ENCODE measurements around the gene RPL3.
"Not testable (repeated sequence)": the region's sequence is repeated elsewhere in the genome, so short reads cannot be mapped to it uniquely, and the experiment has no call there.

The RPL3 gene

DNA sequence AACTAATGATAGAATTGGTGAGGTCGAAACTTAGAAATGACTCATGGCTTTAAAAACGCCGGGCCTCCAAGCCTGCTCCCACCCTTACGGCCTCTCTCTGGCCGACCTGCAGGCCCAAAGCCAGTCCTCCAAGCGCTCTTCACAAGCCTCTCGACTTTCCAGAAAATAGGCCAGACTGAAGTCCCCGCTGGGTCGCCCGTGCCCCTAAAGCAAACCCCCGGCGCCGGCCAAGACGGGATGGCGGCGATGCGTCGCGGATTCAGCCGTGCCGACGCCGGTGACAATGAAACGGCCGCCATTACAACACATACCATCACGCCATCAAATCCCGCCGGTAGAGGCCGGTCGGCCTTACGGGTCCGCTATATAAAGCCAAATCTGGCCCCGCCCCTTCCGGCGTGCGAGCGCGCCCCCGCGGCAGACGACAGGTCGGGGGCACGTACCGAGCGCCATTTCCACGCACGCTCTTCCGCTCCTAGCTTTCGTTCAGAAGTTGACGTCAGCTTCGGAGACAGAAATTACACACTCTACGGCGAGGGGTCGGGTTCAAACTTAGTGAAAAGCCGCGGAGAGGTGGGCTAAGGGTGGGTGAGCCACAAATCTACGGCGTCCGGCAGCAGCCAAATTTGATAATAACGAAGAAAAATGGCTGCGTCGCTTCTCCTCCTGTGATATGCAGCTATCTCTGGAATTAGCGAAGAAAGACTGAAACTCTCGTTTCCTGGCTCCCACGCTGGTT, at the start of gene RPL3:
Gene RPL3, minus strand, starts transcription at position 340 of the 739 bp plus-strand sequence. Its CDS starts 26 bp downstream, at position 314.
- DNase-seq, result peak; percentile 92

DNA sequence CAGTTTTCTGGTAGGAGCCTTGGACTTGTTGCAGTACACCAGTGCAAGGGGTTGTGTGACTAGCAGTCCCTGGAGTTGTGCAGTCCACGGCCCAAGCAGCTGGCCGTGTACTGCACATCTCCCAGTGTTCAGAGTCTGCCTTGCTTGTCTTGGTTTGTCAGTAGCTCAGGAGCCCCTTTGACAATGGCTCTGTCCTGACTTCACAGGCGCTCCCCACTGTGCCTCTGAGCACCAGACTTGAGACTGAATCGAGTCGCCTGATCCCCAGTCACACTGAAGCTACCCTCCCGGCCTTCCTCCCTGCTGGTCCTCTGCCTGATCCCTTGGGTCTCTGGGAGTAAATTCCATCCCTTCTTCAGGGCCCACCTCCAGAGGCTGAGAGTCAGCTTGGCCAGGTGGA, 49.8 kb upstream of the RPL3 start:
- no peak for DNase-seq

DNA sequence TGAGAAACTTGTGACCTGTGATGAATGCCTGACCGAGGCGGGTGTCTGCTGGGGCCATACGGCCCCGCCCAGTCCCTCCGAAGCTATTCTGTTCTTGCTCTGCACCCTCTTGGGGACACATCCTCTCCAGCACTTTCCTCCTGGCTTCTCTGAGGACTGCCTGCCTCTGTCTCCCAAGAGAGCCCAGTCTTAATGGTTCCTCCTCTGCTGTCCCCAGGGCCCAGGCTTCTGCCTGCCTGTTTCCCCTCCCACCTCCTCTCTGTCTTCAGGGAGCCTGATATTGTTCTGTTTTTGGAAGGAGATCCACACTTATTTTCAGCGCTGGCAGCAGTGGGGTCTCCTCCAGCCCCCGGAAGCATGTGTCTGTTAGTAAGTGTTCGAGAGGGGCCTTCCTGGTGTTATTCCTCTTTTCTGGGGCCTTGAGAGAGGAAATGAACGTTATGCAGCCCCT, 49.1 kb upstream of the RPL3 start:
- no peak for DNase-seq

DNA sequence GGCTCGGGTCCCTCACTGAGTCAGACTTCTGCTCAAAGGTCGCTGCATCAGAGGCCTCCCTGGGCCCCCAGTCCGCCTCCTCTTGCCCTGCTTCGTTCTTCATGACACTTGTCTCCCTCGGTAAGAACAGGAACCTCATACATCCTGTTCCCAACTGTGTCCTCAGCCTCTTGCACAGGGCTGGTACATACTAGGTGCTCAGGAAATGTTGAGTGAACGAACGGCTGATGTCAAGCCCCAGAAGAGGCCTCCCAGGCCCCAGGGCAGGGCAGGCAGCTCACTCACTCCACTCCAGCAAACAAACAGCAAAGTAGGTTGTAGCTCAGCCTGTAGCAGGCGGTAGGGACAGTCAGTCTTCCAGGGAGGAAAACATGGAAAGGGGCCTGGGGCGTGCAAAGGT, 47.6 kb upstream of the RPL3 start:
- DNase-seq, result no peak

DNA sequence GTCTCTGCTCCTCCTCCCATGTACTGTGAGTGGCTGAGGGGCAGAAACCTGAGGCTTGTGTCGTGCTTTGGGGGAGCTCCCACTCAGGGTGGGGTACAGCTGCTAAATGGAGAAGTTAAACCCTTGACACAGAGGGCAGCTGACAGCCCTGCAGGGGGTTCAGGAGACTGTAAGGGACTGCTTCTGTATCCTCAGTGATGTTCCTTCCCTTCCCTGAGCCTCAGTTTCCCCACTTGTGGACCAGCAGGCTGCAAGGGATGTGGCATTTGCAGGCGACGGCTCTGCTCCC, 46.0 kb upstream of the RPL3 start:
- DNase-seq, result no peak

DNA sequence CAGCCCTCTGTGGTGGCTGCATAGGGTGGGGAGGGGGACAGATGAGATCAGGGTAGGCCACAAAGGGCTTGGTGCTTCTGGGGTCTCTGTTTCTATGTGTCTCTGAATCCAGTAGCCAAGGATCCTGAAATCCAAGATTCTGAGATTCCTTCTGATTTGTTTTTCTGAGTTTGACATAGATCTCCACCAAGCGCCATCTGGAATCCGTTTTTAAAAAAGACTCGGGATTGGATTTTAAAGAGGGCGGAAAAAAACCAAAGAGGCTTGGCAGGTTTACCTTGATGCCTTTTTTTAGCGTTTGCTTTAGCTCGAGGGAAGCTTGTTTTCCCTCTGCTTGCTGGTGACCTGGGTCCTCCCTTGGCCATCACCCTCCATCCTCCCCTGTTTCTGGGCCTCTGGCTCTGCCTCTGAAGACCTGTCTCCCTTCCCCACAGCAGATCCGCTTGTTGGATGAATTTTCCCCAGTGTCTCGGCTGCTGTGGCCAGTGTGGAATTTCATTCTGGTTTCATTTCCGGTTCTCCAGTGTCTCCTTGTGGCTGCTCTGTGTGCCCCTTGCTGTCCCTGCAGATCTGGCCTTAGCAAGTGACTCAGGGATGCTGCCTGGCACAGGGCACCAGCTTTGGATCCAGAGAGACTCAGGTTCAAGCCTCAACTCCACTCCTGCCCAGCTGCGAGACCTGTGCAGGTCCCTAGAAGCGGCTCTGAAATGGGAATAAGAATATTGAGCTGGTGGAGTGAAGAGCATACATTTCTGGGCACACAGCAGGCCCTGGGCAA, 45.5 kb upstream of the RPL3 start:
- no peak for DNase-seq

DNA sequence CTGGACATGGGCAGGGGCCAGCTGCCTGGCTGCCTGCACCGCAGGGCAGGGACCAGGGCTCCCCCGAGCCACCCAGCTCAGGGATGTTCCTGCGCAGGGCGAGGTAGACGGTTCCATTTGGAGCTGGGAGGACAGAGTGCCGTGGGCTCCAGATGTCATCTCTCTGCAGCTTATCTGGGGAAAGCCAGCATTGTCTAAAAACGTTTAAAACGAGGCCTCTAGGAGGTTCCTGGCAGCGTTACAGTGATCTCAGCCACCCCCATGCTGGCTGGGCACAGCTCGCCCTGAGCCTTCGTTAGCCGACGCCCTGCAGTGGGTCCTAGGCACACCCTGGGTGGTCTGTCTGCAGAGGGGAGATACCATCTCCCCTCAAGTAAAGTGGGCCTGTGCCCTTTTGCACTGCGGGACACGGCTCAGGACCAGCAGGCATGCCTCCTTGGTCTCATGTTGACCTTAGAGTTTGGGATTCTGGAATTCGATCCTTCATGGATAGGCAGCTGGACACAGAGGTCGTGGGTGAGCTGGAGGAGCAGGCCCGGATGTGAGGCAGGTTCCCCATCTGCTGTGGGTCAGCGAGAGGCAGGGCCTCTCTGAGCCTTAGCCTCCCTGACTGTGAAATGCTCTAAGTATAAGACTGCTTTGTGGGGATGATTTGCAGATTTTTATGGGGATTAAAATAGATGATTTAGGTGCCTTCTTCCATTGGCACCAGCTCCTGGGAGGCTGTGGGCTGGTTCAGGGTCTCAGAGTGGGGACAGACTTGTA, 44.5 kb upstream of the RPL3 start:
- no peak for DNase-seq

DNA sequence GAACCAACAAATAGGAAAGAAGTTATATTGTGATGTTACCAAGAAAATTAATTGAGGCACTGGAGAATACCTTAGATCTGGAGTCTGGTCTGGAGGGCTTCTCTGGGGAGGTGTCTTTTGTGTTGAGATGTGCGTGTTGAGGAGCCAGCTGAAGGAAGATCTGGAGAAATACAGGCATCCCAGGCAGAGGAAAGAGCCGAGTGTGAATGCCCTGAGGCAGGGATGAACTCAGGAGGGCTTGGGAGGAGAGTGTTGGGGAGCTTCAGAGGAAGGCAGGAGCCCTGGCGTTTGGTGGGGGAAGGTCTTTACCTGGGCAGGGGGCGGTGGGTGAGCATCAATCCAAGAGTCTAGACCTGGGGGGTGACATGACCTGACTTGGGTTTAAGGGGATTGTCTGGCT, 43.5 kb upstream of the RPL3 start:
- DNase-seq, result no peak

DNA sequence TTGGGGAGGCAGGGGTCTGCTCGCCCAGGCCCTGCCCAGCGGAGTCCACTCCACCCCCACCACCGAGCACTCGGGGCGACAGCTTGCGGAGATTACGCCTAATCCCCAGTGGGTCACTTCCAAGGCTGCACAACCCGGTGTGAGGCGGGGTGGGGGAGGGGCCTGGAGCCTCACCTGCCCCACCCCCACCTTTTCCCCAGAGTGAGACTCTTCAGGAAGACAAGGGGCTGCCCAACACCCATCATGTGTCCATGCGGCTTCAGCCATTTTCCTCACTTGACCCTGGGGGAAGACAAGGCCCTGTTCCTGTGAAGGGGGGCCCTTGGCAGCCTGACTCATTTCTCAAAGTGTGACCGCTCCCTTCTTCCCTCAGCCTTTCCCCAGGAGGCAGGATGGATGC, 42.8 kb upstream of the RPL3 start:
- no peak for DNase-seq

DNA sequence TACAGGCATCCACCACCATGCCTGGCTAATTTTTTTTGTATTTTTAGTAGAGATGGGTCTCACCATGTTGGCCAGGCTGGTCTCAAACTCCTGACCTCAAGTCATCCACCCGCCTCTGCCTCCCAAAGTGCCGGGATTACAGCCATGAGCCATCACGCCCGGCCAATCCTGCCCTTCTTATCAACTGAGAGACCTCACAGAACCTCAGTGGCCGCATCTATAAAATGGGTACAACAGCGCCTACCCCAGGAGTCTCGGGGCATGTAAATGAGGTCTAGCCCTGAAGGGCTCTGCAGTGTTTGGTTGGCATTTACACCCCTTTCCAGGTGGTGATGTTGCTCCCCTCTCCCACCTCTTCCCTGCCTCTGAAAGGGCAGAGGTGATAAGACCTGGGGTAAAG, 42.1 kb upstream of the RPL3 start:
- no peak for DNase-seq

DNA sequence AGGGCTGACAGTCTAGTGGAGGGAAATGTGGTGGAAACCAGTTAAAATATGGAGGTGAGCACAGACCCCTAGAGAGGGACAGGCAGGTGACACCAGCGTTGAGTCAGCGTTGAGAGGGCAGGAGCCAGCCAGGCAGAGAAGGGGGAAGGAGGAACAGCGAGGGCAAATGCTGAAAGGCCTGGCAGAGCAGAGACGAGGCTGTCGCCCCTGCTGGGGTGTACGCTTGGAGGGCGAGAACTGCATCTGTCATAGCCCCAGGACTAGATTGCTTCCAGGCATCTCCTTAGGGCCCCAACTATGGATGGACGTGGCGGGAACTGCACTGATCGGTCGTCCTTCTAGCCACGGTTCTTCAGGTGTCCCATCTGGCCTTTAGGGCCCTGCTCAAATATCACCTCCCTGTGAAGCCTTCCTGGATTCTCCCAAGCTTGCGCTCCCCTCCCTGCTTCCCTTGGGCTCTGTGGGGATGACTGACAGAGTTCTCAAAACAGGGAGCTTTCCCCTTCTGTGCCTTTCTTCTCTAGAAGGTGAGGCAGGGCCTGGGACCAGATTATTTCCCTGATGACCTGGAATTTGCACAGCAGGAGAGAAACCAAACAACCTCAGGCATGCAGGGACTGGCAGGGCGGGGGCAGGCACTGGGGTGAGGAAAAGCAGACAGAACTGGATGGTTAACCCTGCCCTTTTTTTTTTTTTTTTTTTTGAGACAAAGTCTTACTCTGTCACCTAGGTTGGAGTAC, 41.4 kb upstream of the RPL3 start:
- no peak for DNase-seq

DNA sequence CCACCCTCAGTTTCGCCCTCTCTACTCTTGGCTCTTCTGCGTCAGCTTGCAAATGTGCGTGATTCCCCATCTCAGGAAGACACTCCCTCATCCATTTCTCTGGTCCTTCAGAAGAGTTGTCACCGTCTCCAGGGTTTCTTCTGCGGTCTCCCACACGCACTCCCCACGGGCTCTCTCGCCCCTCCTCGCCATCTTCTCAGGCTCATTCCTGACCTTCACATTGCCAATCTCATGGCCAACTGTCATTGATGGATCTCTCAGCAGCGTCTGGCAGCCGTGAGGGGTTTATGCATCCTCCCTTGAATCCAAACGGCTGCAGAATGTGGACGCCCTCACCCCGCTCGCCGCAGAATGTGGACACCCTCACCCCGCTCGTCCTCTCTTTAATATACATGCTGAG, 40.8 kb upstream of the RPL3 start:
- no peak for DNase-seq

DNA sequence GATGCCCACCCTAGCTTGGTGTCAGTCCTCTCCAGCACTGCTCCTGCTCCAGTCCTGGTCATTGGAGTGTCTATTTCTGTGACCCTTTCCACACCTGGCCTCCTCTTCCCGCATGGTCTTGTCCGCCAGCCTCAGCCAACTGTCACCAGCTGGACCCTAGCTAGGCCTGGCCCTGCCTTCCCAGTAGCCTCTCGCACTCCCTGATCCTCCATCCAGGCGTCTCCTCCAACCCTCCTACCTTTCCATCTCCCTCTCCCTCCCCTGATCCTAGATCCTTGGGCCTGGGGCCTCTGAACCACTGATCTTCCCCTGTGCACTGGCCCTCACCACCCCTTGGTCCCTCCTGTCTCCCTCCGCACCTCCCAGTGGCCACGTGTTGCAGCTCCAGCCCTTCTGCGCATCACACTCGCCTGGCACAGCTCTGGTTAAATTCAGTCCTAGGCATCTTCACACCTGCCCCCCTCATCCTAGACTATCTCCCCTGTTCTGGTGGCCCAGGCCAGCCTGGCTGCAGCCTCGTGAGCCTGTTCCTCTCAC, 40.3 kb upstream of the RPL3 start:
- DNase-seq, result no peak

DNA sequence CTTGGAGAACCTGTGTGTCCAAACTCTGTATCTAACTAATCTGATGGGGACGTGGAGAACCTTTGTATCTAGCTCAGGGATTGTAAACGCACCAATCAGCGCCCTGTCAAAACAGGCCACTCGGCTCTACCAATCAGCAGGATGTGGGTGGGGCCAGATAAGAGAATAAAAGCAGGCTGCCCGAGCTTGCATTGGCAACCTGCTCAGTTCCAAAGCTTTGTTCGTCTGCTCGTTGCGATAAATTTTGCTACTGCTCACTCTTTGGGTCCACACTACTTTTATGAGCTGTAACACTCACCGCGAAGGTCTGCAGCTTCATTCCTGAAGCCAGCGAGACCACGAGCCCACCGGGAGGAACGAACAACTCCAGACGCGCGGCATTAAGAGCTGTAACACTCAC, 38.8 kb upstream of the RPL3 start:
- not testable (repeated sequence) for DNase-seq

DNA sequence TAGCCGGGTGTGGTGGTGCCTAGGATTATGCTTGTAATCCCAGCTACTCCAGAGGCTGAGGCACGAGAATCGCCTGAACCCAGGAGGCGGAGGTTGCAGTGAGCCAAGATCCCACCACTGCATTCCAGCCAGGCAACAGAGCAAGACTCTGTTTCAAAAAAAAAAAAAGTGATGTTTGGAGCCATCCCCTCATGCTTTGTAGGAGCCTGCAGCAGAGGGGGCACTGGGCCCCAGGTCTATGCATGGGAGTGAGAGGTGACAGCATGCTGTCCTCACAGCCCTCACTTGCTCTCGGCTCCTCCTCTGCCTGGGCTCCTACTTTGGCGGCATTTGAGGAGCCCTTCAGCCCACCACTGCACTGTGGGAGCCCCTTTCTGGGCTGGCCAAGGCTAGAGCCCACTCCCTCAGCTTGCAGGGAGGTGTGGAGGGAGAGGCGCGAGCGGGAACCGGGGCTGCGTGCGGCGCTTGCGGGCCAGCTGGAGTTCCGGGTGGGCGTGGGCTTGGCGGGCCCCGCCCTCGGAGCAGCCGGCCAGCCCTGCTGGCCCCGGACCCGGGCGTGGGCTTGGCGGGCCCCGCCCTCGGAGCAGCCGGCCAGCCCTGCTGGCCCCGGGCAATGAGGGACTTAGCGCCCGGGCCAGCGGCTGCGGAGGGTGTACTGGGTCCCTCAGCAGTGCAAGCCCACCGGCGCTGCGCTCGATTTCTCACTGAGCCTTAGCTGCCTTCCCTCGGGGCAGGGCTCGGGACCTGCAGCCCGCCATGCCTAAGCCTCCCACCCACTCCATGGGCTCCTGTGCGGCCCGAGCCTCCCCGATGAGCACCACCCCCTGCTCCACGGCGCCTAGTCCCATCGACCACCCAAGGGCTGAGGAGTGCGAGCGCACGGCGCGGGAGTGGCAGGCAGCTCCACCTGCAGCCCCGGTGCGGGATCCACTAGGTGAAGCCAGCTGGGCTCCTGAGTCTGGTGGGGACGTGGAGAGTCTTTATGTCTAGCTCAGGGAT, 38.0 kb upstream of the RPL3 start:
- not testable (repeated sequence) for DNase-seq

DNA sequence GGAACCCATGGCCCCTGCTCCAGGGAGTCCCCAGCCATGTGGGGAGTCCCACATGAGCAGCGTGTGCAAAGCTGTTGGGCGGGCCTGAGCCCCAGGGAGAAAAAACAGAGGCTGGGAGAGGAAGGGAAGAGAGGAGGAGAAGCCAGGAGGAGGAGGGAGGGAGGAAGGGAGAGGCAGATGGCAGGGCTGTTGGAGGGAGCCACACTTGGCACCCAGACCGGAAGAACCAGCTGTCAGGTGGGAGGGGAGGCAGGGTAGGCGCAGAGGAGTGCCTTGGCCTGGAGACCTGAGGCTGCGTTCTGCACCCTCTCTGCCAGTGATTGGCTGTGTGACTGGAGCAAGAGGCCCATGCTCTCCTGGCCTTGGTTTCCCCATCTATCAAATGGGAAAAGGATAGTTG, 37.0 kb upstream of the RPL3 start:
- DNase-seq, result no peak

DNA sequence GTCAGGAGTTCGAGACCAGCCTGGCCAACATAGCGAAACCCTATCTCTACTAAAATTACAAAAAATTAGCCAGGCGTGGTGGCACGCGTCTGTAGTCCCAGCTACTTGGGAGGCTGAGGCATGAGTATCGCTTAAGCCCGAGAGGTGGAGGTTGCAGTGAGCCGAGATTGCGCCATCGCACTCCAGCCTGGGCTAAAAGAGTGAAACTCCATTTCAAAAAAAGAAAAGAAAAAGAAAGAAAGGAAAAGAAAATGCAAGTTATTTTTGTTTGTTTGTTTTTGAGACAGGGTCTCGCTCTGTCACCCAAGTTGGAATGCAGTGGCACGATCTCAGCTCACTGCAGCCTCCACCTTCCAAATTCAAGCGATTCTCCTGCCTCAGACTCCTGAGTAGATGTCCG, 36.4 kb upstream of the RPL3 start:
- not testable (repeated sequence) for DNase-seq

DNA sequence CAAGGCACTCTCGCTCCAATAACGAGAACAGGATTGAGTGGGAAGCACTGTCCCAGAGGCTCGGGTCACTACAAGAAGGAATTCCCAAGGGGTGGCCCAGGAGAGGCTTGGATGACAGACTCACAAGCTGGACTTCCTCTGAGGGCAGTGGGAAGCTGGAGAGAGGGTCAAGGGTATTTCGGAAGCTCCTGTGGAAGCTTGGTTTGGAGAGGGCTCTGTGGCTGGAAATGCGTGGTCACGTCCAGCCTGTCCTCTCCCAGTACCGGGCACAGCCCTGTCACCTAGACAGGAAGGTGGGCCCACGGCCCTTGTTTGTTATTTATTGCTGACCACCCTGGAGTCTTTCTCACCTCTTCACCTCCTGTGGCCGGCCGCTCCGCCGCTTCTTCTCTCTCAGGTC, 35.7 kb upstream of the RPL3 start:
- DNase-seq, result no peak

DNA sequence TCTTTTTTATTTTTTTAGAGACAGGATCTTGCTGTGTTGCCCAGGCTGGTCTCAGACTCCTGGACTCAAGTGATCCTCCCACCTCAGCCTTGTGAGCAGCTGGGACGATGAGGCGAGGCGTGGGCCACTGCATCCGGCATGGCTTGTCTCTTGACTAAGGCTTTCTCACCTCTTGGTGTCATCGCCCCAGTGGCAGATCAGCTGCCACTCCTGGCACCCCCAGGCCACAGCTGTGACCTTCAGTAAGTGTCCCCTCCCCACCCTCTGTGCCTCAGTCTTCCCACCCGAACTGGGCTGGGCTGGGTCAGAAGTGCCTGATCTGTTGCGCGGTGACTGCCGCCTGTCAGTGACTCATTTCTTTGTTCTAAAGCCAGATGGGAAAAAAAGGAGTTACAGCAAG, 33.9 kb upstream of the RPL3 start:
- no peak for DNase-seq

DNA sequence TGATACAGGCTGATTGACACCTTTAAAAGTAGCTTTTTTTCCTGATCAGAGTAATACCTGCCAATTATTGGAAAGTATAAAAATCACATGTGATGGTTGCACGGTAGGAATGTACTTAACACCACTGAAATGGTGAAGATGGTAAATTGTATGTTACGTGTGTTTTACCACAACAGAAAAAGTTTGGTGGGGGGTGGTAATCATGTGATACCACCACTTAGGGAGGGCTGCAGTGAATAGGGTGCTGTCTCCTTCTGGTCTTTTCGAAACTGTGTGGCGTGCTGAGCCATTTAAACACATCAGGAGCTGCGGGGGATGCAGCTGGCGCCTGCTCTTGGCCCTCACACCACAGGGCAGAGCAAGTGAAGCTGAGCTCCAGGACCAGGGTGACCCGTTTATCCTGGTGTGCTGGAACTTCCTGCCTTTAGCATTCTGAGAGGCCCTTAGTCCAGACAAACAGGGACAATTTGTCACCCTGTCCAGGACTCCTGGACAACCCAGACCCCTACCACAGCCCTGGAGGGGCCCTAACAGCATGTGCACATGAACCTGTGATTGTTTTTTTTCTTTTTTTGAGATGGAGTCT, 33.0 kb upstream of the RPL3 start:
- no peak for DNase-seq

DNA sequence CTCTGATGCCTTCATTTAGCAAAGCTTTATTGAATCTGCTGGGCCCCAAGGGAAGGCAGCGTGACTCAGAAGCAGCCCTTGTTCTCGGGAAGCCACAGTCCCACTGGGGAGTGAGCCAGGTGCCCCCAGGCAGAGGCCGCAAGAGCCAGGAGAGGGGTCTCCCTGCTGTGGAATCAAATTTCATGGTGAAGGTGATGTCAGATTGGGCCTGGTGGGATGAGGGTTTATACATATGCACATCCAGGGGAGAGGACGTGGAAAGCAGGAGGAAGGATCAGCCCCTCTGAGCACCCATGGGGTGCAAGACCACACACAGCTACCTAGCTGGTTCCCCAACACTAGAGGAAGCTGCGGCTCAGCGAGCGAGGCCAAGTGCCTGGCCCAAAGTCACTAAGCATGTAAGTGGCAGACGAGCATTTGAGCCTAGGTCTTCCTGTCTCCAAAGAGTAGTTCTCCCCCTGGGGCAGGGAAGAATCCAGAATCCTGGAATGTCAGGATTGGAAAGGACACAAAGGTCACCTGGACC, 32.3 kb upstream of the RPL3 start:
- no peak for DNase-seq

Data from NCI-H1417 treated with DMSO at 0.1 percent for 48 hours (cell line).